ENCODE data around the gene EPN2.
A peak's percentile ranks its signal among the peaks of the same experiment; 100 is the strongest.

EPN2 gene

DNA sequence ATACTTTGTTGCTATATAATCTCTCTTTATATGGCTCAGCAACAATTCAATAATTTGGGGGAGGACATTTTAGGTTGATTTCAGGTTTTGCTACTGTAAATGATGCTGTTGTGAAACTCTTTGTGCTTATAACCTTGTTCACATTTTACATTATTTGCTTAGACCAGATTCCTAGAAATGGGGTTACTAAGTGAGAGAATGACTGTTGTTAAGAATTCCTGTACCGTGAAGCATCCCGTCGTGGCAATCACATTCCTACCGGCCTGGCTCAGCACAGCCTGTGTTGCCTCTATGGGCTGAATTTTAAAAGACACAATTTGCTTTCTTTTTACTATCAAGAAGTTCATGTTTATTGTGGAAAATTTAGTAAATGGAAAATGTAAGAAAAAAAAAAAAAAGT is 94.0 kb downstream of the EPN2 start:
- DNase-seq (ENCODE audit: low spot score) = no peak

DNA sequence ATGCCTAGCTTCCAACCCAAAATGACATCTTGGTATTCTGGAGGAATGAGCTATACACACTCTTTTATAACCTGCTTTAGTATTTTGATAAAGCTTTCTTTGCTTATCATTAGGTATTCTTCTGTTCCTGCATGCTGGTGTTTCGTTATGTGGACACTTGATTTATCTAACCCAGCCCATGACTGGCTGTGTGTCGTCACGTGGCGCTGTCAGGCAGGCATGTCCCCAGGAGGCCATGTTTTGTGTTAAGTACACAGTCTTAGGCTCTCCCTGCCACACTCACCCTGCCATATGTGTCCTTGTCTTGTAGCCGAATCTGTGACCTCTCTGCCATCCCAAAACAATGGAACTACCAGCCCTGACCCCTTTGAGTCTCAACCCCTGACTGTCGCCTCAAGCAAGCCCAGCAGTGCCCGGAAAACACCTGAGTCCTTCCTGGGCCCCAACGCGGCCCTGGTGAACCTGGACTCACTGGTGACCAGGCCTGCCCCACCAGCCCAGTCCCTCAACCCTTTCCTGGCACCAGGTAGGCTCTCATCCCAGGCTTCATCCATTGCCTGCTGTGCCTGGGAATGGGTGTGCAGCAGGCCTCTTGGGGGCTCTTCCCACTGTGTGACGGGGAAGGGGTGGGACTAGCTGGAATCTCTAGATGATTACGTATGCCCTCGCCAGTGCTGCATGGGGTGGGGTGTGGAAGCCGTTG is 94.5 kb downstream of the EPN2 start:
- DNase-seq (ENCODE audit: low spot score) = no peak

DNA sequence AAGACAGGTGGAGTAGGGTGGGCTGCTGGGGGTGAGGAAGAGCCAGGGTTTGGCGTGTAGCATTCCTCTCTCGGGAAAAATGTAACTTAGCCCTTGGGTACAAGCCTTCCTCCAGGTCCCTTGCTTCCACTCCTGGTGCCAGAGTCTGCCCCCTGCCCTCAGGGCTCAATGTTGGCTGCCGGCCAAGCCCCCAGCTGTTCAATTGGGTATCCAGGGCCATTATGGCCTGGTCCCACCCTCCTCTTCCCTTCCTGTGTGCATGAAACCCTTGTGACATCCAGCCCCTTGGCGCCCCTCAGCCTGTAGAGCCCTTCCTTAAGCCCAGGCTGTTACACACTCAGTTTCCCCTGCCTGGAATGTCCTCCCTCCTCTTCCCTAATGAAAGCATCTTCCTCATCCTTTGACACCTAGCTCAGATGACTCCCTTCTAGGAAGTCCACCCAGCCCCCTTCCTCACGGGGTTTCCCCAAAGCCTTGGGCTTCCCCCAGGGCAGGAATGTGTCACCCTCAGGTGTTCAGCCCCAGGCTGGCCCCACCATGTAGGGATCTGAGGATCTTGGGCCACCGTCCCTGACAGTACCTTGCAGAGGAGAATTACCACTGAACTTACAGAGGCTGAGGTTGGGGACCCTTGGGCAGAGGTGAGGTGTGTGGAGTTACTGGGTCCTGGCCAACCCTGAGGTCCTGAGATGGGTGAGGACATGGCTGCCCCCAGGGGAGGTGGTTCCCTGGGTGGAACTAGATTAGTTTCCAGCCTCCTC is 95.4 kb downstream of the EPN2 start:
- DNase-seq (ENCODE audit: low spot score) = no peak

DNA sequence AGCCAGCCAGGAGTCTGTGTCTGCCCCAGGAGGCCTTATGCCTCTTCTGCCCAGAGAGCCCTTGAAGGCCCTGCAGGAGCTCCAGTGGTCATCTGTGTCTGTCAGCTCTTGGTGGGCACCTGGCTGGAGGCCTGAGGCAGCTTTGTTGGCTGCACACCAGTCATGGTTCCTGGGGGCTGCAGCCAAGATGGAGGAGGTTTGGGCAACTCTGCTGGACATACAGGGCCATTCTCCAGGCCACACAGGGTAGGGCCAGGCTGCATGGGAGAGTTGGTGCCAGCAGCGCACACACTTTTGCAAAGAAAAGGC is 95.9 kb downstream of the EPN2 start:
- DNase-seq (ENCODE audit: low spot score) = no peak

DNA sequence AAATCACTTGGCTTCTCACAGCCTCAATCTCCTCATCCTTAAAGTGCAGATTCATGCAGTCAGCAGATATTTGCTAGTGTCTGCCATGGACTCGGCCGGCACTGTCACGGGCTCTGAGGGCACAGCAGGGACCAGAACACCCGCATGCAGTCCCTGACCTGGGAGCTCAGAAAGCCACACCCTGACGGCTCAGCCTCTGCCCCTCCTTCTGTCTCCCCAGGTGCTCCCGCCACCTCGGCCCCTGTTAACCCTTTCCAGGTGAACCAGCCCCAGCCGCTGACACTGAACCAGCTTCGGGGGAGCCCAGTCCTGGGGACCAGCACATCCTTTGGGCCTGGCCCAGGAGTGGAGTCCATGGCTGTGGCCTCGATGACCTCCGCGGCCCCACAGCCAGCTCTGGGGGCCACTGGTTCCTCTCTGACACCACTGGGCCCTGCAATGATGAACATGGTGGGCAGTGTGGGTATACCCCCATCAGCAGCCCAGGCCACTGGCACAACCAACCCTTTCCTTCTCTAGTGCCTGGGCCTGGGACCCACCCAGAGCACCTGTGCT is 96.6 kb downstream of the EPN2 start:
- DNase-seq (ENCODE audit: low spot score) = no peak

DNA sequence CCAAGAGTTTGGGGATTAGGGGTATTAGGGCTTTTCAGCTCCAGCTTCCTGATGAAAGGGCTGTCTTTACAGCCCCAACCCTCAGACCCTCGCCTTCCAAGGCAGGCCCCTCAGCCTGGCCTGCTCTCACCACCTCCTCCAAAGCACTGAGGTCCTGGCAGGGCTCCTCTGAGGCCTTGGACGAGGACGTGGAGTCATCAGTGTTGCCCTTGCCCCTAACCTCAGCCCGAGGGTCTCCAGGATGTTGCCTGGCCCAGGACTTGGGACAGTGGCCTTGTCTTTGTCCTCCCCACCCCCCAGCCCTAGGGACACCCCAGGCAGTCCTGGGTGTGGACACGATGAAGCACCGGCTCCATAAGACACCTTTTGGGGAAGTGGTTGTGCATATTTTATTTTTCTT is 97.2 kb downstream of the EPN2 start:
- no peak for DNase-seq (ENCODE audit: low spot score)

DNA sequence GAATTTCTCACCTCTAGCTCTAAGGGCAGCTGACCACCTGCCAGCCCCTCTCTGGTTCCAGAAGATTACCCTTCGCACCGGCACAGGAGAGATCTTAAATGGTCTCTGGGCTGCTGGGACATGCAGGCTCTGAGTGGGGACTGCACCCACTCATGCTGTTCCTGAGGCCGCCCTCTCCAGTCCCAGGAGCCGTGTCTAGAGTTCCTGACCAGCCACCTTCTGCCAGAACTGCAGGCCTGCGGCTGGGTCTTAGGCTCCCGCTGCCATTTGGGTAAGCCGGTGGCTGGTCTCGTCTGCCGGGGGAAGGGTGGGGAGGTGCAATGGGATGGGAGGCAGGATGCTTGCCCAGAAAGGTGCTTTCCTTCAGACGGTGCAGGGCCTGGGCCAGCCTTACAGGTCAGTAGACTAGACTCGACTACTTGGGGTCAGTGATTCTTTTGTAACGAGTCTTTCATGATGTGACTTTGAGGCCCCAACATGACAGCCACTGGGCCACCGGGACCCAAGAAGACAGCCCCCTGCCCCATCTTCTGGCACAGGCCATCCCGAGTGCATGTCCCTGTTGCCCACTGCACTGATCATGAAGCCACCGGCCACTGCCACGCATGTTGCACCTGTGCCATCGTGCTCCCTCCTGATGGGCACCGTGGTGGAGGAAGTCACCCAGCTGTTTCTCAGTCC is 98.9 kb downstream of the EPN2 start:
- DNase-seq (ENCODE audit: low spot score) = no peak

DNA sequence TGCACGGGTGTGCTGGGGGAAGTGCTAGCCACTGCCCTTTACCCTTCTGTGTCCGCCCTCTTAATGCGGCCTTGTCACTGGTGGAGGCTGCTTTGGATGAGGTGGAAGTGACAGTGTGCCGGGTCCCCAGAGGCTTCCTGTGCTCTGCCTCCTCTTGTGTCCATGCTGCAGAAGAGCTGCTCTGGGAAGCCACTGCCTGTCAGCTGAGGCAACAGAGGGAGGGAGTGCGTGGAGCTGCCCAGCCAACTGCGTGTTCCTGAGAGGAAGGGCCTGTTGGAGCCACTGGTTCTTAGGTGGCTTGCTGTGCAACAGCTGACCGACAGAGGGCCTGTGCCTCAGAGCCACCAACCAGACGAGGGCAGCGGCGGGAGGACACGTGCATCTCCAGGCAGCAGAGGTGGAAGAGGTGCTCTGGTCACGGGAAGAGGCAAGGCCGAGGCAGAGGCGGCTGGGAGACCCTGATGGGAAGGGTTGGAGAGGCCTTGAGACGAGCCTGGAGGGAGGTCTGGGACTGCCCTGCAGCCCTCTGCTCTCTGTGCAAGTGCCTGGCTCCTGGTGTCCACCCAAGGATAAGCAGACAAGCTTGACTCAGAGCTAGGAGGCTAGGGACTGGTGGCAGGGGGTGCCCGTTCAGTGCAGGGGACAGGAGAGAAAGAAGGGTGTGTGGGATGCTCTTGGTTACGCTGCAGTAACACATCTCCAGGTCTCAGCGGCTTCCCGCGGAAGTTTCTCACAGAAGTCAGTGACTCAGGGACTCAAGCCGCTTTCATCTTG is 100.0 kb downstream of the EPN2 start:
- DNase-seq (ENCODE audit: low spot score) = peak; percentile 79

DNA sequence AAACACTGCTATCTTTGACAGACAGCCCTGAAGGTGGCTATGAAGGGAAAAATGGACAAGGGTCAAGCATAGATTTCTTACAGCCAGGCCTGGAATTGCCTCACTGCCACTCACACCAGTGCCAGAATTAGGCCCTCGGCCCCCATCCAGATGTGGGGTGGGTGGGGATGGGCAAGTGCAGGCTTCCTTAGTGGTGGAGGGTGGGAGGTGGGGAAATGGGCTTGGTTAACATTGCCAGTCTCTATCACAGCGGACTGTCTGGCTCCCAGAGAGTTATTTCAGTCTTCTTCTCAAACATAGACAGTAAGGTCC is 100.5 kb downstream of the EPN2 start:
- DNase-seq (ENCODE audit: low spot score) = no peak

DNA sequence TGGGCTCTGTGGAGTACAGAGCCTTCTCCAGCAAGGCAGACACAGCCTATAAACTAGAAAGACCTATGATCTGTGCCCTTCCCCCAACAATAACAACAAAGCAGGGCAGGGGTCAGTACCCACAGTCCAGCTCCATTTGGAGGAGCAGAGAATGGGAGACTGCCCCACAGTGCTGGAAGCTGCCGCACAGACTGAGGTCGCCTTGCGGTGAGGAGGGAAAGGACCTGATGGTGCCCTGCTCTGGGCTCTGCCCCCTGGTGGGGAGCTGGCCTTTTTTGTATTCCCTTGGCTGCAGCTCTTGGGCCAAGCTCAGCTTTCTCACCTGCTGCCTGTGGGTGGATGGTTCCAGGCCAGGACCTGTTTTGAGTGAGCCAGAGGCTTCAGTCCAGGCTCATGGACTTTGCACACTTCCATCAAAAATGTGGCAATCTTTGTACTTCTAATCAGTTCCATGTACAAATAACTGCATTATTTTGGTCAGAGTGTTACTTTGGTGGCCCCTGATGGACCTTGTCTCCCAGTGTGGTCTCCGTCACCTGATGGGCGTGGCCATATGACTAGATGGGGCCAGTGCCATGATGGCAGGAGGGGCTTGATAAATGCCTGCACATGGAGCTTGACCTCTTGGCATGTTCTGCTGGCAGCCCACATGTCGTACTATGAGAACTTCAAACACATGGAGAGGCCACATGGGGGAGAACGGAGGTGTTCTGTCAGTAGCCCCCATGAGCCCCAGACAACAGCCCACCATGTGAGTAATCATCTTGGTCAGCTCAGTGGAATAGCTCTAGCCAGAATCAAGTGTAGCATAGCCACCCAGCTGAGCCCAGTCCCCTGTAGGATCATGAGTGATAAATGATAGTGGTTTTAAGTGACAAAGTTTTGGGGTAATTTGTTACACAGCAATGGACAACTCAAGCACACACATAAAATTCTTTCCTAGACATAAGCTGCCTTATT is 101.1 kb downstream of the EPN2 start:
- peak; percentile 60 for DNase-seq (ENCODE audit: low spot score)

DNA sequence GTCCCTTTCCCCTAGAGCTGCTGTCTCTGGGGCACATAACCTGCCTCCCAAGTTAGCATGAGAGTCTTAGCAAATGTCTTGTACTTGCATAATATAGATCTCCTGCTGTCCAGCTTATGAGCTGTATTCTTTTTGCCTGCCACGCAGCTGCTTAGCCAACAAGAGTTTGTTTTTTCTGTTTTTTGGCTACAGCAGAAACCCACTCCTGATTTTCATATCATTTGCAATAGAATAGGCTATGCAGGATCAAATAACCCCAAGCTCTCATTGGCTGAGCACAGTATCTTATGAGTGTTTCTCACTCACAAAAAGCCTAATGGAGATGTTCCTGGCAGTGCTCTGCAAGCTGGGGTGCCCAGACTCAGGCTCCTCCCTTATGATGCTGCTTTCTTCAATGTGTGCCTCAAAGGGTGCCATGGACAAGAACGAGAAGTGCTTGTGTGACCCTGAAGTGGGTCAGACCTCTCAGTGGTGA is 102.2 kb downstream of the EPN2 start:
- DNase-seq (ENCODE audit: low spot score) = no peak

DNA sequence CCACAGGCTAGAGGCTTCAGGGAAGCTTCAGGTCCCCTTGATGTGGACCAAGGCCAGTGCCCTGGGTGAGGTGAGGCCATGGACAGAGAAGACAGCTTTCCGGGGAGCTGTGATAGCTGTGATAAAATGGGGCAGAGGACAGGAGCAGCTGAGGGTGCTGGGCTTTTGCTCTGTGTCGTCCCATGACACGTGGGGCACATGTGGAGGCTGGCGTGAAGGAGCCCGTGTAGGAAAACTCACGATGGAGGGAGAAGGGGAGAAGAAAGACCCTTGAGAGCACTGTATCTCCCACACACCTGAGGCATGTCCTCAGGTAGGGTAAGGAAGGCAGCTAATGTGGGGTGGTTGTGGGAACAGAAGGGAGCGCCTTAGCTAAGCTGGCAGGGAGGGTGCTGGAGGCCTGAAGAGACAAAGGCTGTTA is 104.1 kb downstream of the EPN2 start:
- no peak for DNase-seq (ENCODE audit: low spot score)

DNA sequence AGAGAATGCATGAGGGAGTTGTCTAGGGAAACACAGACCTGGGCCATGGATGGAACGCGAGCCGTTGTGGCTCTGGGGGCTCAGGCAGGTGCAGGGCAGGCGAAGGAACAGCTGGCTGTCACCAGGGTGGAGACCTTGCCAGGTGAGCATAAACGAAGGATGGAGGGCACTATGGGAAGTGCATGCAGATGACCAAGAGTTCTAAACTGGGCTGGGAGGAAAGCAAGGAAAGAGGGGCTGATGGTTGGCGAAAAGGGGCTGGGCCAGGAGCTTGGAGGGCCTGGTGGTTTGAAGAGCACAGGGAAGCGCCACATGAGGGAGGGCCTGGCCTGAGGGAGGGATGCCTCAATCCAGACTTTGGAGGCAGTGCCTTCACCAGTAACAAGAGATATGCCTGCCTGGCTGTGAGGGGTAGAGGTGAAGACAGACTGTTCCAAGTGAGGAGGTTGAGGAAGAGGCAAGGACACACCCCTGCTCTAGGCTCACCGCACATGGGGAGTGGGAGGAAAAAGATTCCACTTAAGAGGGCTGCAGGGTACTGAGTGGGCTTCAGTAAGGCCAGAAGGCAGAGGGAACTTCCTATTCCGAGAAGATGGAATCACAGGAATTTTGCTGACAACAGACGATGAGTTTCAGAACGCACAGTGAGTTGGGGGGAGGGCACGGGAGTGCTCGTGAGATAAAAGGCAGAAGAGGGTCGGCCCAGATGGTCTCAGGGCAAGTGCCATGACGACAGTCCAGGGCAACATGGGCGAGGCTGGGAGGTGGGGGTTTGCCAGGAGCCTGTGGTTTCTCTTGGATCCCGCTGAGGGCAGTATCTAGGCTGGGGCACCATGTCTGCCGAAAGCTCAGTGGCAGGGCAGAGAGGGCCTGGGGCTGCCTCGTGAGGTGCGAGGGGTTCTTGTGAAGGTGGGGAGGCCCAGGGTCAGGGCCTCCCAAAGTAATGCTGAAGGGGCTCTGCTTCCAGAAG is 104.8 kb downstream of the EPN2 start:
- no peak for DNase-seq (ENCODE audit: low spot score)

DNA sequence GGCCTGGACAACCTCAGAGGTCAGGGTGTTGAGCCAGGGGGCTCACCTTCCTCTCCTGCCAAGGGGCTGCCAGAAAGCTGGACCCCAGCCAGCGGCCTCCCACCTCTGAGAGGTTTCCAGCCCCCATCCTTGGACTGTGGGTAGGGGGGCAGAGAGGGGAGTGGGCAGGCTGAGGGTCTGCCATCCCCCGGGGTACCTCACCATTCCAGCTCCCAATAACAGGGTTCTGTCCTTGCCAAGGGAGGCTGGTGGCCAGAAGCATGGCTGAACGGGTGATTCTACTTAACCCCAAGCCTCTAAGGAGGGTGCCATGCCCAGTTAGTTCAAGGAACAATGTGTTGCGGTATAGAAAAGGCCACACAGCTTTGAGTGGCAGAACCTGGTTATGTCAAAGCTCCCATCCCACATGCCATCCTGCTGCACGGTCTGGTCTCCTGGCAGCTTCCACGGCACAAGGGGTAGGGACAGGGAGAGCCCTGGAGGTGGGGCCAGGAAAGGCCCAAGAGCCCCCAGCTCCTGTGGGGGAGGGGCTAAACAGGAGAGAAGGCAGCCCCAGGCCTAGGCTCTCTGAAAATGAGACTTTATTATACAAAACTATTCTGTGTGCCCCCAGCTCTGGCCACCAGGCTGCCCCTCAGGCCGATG is 105.6 kb downstream of the EPN2 start:
- DNase-seq (ENCODE audit: low spot score) = no peak

DNA sequence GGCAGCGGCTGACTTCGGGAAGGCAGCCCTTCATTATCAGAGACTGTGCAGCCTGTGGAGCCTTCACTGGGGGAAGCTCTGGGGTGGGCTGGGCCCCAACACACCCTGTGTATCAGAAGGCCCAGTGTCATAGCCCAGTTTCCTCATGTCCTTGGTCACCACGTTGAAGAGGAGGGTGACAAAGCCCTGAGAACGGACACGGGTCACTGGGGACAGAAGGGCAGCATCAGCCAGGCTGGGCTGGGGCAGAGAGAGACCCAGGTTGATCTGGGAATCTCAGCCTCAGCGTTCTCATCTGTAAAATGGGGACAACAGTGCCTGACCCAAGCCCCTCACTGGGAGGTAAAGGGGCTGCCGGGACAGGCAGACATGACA is 106.1 kb downstream of the EPN2 start:
- DNase-seq (ENCODE audit: low spot score) = no peak

DNA sequence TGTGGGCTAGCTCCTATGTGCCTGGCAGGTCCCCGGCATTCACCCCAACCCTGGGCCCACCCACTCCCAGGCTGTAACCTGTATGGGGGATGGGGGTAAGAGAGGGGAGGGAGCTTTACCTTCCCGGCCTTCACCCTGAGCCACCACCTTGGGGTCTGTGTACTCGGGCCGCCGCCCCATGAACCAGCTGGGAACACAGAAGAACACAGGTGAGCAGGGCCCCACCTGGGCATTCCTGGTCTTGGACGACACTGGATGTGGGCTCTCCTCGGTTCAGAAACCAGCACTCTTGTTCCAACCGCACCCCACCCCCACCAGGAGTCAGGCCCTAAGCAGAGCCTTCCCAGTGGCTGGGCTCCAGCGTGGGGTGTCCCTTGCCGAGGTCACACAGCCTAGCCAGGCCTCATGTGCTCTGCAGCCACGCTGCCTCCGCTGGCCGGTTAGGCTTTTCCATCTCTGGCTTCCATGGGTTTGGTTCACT is 106.5 kb downstream of the EPN2 start:
- DNase-seq (ENCODE audit: low spot score) = no peak

DNA sequence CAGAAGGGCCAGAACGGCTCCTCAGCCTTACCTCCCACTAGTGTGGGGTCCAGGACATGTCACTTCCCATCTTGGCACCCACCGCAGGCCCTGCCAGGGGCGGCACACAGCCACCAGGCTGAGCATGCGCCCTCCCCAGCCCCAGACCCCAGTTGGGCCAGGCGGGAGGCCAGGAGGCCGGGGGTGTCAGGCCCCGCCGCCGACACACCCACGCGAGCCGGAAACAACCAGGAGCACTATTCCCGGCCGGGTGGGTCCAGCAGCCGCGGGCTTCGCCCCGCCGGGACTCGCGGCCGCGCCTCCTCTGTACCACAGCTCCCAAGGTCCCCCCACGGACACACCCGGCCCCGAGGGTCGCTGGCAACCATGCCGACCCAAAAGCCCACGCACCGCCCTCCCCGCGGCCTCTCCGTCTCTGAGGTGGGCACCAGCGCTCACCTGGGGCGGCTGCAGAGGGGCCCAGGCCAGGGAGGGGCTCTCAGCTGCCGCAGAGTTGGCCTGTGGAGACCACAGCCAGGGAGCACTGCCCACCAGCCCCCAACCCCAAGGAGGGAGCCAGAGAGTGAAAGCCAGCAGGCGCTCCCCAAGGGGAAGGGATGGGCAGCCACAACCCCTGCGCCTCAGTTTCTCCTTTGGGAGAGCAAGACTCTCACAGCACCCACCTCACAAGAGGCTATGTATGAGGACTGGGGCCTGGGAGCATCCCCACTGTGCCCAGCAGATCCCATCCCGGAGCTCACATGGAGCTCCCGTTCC is 107.3 kb downstream of the EPN2 start:
- no peak for DNase-seq (ENCODE audit: low spot score)

DNA sequence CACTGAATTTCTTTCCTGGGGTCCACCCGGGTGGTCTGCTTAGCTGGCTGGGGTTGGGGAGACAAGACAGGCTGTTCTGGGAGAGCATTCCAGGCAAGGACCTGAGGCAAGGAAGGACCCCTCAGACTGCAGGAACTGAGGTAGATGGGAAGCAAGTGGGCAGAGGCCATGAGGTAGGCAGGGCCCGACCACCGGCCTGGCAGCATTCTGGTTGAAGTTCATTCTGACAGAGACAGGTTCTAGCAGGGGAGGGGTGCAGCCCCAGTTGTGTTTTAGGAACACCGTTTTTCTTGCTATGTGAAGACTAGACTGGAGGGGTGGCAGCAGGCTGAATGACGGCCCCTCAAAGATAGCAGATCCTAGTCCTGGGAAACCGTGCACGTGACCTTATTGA is 107.9 kb downstream of the EPN2 start:
- DNase-seq (ENCODE audit: low spot score) = no peak
